ENCODE results near the gene KIF1B. TPM values are rescaled to one million over a fixed set of nuclear protein-coding genes. Genes with fewer than 3 reads are reported as not detected.

Gene KIF1B
- polyA plus RNA-seq, 1 experiment, result 26.9 TPM

DNA sequence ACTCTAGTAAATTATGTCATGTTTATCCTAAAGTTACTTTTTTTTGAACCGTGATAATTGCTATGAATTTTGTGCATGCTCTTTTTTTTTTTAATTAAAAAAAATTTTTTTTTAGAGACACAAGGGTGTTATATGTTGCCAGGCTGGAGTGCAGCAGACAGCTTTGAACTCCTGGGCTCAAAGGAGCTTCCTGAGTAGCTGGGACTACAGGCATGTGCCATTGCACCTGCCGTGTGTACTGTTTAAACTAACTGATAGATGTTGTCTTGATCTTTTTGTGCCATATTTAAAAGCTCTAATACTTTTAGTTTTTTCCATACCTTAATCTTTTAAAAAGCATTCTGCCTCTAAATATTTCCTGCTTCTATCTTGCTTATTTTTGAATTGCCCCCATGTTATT lies 60.7 kb downstream of the KIF1B start:
- CTCF ChIA-PET, result interaction anchor here (0.7 to 2.6 kb wide), 3 partner anchors 61 to 548 kb away, joined by 3 to 17 read pairs (median 4); partner anchors contain the start of gene KIF1B
- no peak overlapping the region for H3K4me3 ChIP-seq (ENCODE audit: low read depth, low read length)
- no peak for DNase-seq (ENCODE audit: low read depth, low spot score)
- POLR2A ChIA-PET, result no interaction called here
- TF ChIP-seq CTCF (IDR thresholded peaks at IDR 0.05; ENCODE audit: low read depth, low read length), result no peak
- no peaks in the 10 kb centered on the region for H3K27me3 ChIP-seq (ENCODE audit: control insufficient read depth, insufficient read depth, low read length)
- no peak overlapping the region for H3K27ac ChIP-seq (ENCODE audit: low read depth, low read length)
- H3K9me3 ChIP-seq (ENCODE audit: control insufficient read depth, insufficient read depth, low read length), result no peaks in the 10 kb centered on the region

- Histone ChIP-seq H3K9me3 (ENCODE audit: control insufficient read depth, insufficient read depth, low read length) (no peaks in the 10 kb centered on the region), H3K27ac (ENCODE audit: low read depth, low read length) (no peak overlapping the region), H3K4me3 (ENCODE audit: low read depth, low read length) (no peak overlapping the region), H3K27me3 (ENCODE audit: control insufficient read depth, insufficient read depth, low read length) (no peaks in the 10 kb centered on the region)
- no peak for DNase-seq (ENCODE audit: low read depth, low spot score)
- ChIA-PET CTCF (interaction anchor here (1.0 to 2.6 kb wide), 2 partner anchors 62 to 235 kb away, joined by 3 to 17 read pairs; partner anchors contain the start of gene KIF1B), POLR2A (no interaction called here)
- TF ChIP-seq CTCF (IDR thresholded peaks at IDR 0.05; ENCODE audit: low read depth, low read length), result no peak
Observed at GRCh38 chr1:10271869-10272268, 61.5 kb downstream of the KIF1B start.

GRCh38 chr1:10272274-10272673 lies 61.9 kb downstream of the KIF1B start:
- no peak for TF ChIP-seq CTCF (IDR thresholded peaks at IDR 0.05; ENCODE audit: low read depth, low read length)
- ChIA-PET POLR2A (no interaction called here), CTCF (no interaction called here)
- no peak overlapping the region for H3K4me3 ChIP-seq (ENCODE audit: low read depth, low read length)
- no peaks in the 10 kb centered on the region for H3K27me3 ChIP-seq (ENCODE audit: control insufficient read depth, insufficient read depth, low read length)
- H3K9me3 ChIP-seq (ENCODE audit: control insufficient read depth, insufficient read depth, low read length), result no peaks in the 10 kb centered on the region
- no peak overlapping the region for H3K27ac ChIP-seq (ENCODE audit: low read depth, low read length)
- DNase-seq (ENCODE audit: low read depth, low spot score), result no peak

DNA sequence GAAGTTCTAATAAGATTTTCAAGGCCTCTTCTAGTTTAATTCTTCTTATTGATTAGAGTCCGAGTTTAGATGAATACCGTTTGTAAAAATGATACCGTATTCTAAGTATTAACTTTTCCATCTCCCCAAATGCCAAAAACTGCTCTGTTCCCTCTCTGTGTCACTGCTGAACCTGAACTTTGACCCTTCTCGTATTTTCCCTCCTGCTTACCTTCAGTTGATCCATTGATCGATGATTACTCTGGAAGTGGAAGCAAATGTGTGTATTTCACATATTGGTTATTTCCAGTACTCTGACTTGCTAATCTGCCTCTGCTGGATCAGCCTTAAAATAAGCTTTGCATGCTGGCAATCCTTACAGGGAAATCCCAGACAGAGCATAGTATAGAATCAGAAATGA lies 68.5 kb downstream of the KIF1B start:
- Histone ChIP-seq H3K27me3 (ENCODE audit: control insufficient read depth, insufficient read depth, low read length) (no peaks in the 10 kb centered on the region), H3K4me3 (ENCODE audit: low read depth, low read length) (no peak overlapping the region), H3K27ac (ENCODE audit: low read depth, low read length) (no peak overlapping the region), H3K9me3 (ENCODE audit: control insufficient read depth, insufficient read depth, low read length) (no peaks in the 10 kb centered on the region)
- ChIA-PET CTCF (interaction anchor here (2.7 kb wide), 1 partner anchor 69 kb away, joined by 21 read pairs; the partner anchor contains the start of gene KIF1B), POLR2A (no interaction called here)
- no peak for TF ChIP-seq CTCF (IDR thresholded peaks at IDR 0.05; ENCODE audit: low read depth, low read length)
- DNase-seq (ENCODE audit: low read depth, low spot score), result no peak

DNA sequence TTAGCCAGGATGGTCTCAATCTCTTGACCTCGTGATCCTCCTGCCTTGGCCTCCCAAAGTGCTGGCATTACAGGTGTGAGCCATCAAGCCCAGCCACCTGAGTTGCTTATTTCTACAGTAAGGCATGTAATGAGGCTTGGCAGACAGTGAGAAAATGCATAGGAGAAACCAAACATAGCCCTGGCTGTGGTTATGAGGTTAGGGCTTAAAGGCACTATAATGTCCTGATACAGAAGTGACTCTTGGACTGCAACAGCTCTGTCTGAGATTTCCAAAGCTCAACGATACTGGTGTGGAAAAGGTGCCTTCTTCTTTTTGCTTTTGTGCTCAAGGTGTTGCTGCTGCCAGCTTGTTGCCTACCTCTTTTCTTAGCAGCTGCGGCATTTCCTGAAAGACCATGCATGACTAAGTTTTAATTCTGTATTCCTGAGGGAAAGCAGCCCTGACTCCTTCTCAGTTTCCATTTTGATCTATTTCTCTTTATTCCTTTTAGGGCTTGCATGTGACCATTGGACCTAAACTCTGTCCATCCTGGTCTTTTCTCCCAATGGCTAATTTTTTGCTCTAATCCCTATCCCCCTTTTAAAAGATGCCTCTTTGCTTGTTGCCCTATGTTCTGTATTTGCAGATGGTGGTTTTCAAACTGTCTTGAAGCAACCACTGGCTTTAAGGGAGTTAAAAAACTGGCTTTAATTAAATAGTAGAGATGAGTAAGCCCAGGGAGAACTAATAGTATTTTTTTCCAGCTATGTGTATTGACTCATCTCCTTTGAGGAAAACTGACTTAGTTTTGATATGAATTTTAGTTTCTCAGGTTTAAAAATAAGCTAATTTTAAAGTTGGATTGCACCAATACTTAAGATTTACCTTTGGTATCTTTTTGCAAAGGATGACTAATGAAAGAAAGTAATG lies 70.3 kb downstream of the KIF1B start:
- CTCF ChIA-PET, result interaction anchor here (1.0 to 2.7 kb wide), 2 partner anchors 10 to 71 kb away, joined by 3 to 21 read pairs; partner anchors contain the start of gene KIF1B
- DNase-seq (ENCODE audit: low read depth, low spot score), result peak; percentile 7
- POLR2A ChIA-PET, result interaction anchor here (0.6 kb wide), 1 partner anchor 68 kb away, joined by 3 read pairs; no protein-coding TSS in a partner anchor
- no peak for TF ChIP-seq CTCF (IDR thresholded peaks at IDR 0.05; ENCODE audit: low read depth, low read length)
- Histone ChIP-seq H3K4me3 (ENCODE audit: low read depth, low read length) (no peak overlapping the region), H3K9me3 (ENCODE audit: control insufficient read depth, insufficient read depth, low read length) (no peaks in the 10 kb centered on the region), H3K27ac (ENCODE audit: low read depth, low read length) (peak overlapping the region; percentile 42), H3K27me3 (ENCODE audit: control insufficient read depth, insufficient read depth, low read length) (no peaks in the 10 kb centered on the region)

Data from AG04450 (cell line).